Esophagus squamous epithelium (tissue), 5 donors: Measurements from ENCODE around the gene A1CF. TPM values are rescaled to one million over a fixed set of nuclear protein-coding genes. Genes with fewer than 3 reads are reported as not detected.

Experiments
- DNase-seq: peaks from one replicate; lab custom pipeline; 2025; lab: John Stamatoyannopoulos, UW
- H3K27ac ChIP-seq, 4 donors: fragments of 200-600 bp; sonication (generic); one replicate each; pipeline ENCODE4 v1.5.1; 2016 to 2019; ENCODE audit warnings: mild to moderate bottlenecking in 1 of 4
- H3K27me3 ChIP-seq, 4 donors: fragments of 200-600 bp; sonication (generic); 1 replicate in 3 of 4; 2 replicates in 1 of 4; pipeline versions ENCODE4 v1.5.1 to v1.6.0; 2017 to 2021; ENCODE audit warnings: antibody characterized with exemption in 1 of 4
- H3K36me3 ChIP-seq, 3 donors: fragments of 200-600 bp; sonication (generic); one replicate each; pipeline ENCODE4 v1.5.1; 2016 to 2019
- H3K4me1 ChIP-seq, 3 donors: fragments of 200-600 bp; sonication (generic); one replicate each; pipeline ENCODE4 v1.5.1; 2017 to 2019
- H3K4me3 ChIP-seq, 4 donors: fragments of 200-600 bp; sonication (generic); 1 replicate in 3 of 4; 2 replicates in 1 of 4; pipeline ENCODE4 v1.5.1; 2016 to 2019; ENCODE audit warnings: mild to moderate bottlenecking in 2 of 4, moderate library complexity in 1 of 4
- H3K9me3 ChIP-seq, 3 donors: fragments of 200-600 bp; sonication (generic); one replicate each; pipeline ENCODE4 v1.5.1; 2016 to 2019
- CTCF ChIP-seq, 6 experiments: fragments of 450-650 bp in 4 of 6; fragments of 200-600 bp in 2 of 6; sonication (generic) in 2 of 6; IDR thresholded peaks; one replicate each; pipeline ENCODE4 v1.5.1; 2016 to 2019; ENCODE audit warnings: antibody characterized with exemption in 6 of 6, mild to moderate bottlenecking in 4 of 6, moderate library complexity in 4 of 6
- POLR2A ChIP-seq, 4 donors: fragments of 450-650 bp; IDR thresholded peaks; one replicate each; pipeline ENCODE4 v1.6.1; 2017; ENCODE audit warnings: antibody characterized with exemption in 4 of 4, mild to moderate bottlenecking in 4 of 4, moderate library complexity in 3 of 4
- WGBS, 2 donors: methylation state at CpG; one replicate each; pipeline ENCODE4 v1.1.5; 2018; 5-methylcytosine and 5-hydroxymethylcytosine counted together
- intact Hi-C: fragments of 100-400 bp; cut with DNase I; formaldehyde crosslinking; loops from one replicate; pipeline ENCODE4 v1.15.0; 2022
- total RNA-seq, 4 donors: library from RNA; depleted of rRNA; stranded (reverse); fragments of >200 nt; gene quantifications; one replicate each; pipeline ENCODE4 v1.1.0, GENCODE V29; 2016
- donor health status: DM: yes; HTN: yes; CAD: no.

The A1CF gene
- total RNA-seq, 4 donors from 2014 or later = not detected

GRCh38 chr10:50832171-50832751 is 53.2 kb downstream of the A1CF start:
- H3K4me1 ChIP-seq = no peaks in the 10 kb centered on the region
- WGBS, 2 donors = 30 to 52% methylated on average over 3 of the region's 3 CpGs
- no peaks in the 10 kb centered on the region for H3K9me3 ChIP-seq
- H3K27me3 ChIP-seq = no peaks in the 10 kb centered on the region
- no peak overlapping the region for H3K4me3 ChIP-seq
- H3K36me3 ChIP-seq = no peaks in the 10 kb centered on the region
- H3K27ac ChIP-seq = no peak overlapping the region
- intact Hi-C loops = no loop called here
- no peak for DNase-seq
- TF ChIP-seq POLR2A (IDR thresholded peaks at IDR 0.05) (no peak), CTCF (IDR thresholded peaks at IDR 0.05) (no peak)

- Histone ChIP-seq H3K27me3 (no peaks in the 10 kb centered on the region), H3K27ac (no peak overlapping the region), H3K4me3 (no peak overlapping the region), H3K36me3 (no peaks in the 10 kb centered on the region), H3K9me3 (no peaks in the 10 kb centered on the region), H3K4me1 (no peaks in the 10 kb centered on the region)
- TF ChIP-seq POLR2A (IDR thresholded peaks at IDR 0.05) = no peak
- no peak for TF ChIP-seq CTCF (IDR thresholded peaks at IDR 0.05)
- DNase-seq = no peak
- WGBS, 2 donors = 90 to 100% methylated on average over 1 of the region's 1 CpG
- intact Hi-C loops = no loop called here
These were observed 55.4 kb downstream of the A1CF start for GRCh38 chr10:50830066-50830465.

- peaks cover 0 to 5% (median 0%) of the 10 kb centered on the region in 4 donors for H3K27me3 ChIP-seq
- H3K9me3 ChIP-seq = no peaks in the 10 kb centered on the region
- H3K4me3 ChIP-seq = no peak overlapping the region
- 63 to 75% methylated on average over 1 of the region's 1 CpG for WGBS, 2 donors
- H3K4me1 ChIP-seq = no peaks in the 10 kb centered on the region
- TF ChIP-seq POLR2A (IDR thresholded peaks at IDR 0.05) (no peak), CTCF (IDR thresholded peaks at IDR 0.05) (no peak)
- no peak overlapping the region for H3K27ac ChIP-seq
- intact Hi-C loops = no loop called here
- DNase-seq = no peak
- H3K36me3 ChIP-seq = no peaks in the 10 kb centered on the region
These were observed 60.6 kb downstream of the A1CF start for GRCh38 chr10:50824782-50825181.

- no peak for DNase-seq
- intact Hi-C loops = no loop called here
- Histone ChIP-seq H3K4me3 (no peak overlapping the region), H3K27ac (no peak overlapping the region), H3K9me3 (no peaks in the 10 kb centered on the region), H3K36me3 (no peaks in the 10 kb centered on the region), H3K4me1 (no peaks in the 10 kb centered on the region), H3K27me3 (peaks cover 0 to 5% (median 0%) of the 10 kb centered on the region in 4 donors)
- TF ChIP-seq POLR2A (IDR thresholded peaks at IDR 0.05) = no peak
- no peak for TF ChIP-seq CTCF (IDR thresholded peaks at IDR 0.05)
- WGBS, 2 donors = 41 to 43% methylated on average over 4 of the region's 4 CpGs
These were observed 61.6 kb downstream of the A1CF start for GRCh38 chr10:50823789-50824188.

- no peak overlapping the region for H3K4me3 ChIP-seq
- H3K27me3 ChIP-seq = no peaks in the 10 kb centered on the region
- no peak for TF ChIP-seq POLR2A (IDR thresholded peaks at IDR 0.05)
- no peak for TF ChIP-seq CTCF (IDR thresholded peaks at IDR 0.05)
- intact Hi-C loops = no loop called here
- H3K36me3 ChIP-seq = no peaks in the 10 kb centered on the region
- H3K9me3 ChIP-seq = no peaks in the 10 kb centered on the region
- no peak overlapping the region for H3K27ac ChIP-seq
- no peaks in the 10 kb centered on the region for H3K4me1 ChIP-seq
- no peak for DNase-seq
- 65 to 78% methylated on average over 4 to 7 of the region's 7 CpGs for WGBS, 2 donors
These were observed 75.8 kb downstream of the A1CF start for GRCh38 chr10:50809596-50809995.
